Lung (tissue), 12 donors: Measurements from ENCODE around the gene SOX30. TPM values are rescaled to one million over a fixed set of nuclear protein-coding genes. Genes with fewer than 3 reads are reported as not detected.

Experiments used
- ATAC-seq: fragments of 200-7000 bp; cut with Tn5 transposase; one replicate; pipeline ENCODE4 v1.9.1; 2020; ENCODE audit warnings: moderate number of reproducible peaks; ENCODE audit not compliant: insufficient read depth, low FRiP score
- DNase-seq, 3 donors: peaks; one replicate each; pipeline ENCODE4 v3.0.0-alpha.2; 2013 to 2017
- H3K27ac ChIP-seq, 2 donors: one replicate each; pipeline ENCODE4 v1.5.1; 2013; ENCODE audit warnings: mild to moderate bottlenecking in 2 of 2, moderate library complexity in 2 of 2, control low read depth in 1 of 2, inconsistent platforms in 1 of 2, low read depth in 1 of 2, low read length in 1 of 2
- H3K27me3 ChIP-seq, 3 donors: one replicate each; pipeline ENCODE4 v1.5.1; 2013; ENCODE audit warnings: low read length in 2 of 3; ENCODE audit not compliant: control insufficient read depth in 3 of 3, insufficient read depth in 3 of 3
- H3K36me3 ChIP-seq, 4 donors: one replicate each; pipeline ENCODE4 v1.5.1; 2013; ENCODE audit warnings: low read length in 4 of 4, mild to moderate bottlenecking in 1 of 4, moderate library complexity in 1 of 4; ENCODE audit not compliant: control insufficient read depth in 4 of 4, insufficient read depth in 4 of 4
- H3K4me1 ChIP-seq, 5 donors: one replicate each; pipeline ENCODE4 v1.5.1; 2013; ENCODE audit warnings: low read length in 5 of 5, mild to moderate bottlenecking in 2 of 5, moderate library complexity in 1 of 5; ENCODE audit not compliant: control insufficient read depth in 5 of 5, insufficient read depth in 5 of 5
- H3K4me3 ChIP-seq: one replicate; pipeline ENCODE4 v1.5.1; 2013; ENCODE audit warnings: mild to moderate bottlenecking, control low read depth, moderate library complexity
- H3K9ac ChIP-seq, 2 donors: one replicate each; pipeline ENCODE4 v1.5.1; 2013; ENCODE audit warnings: low read length in 2 of 2, control low read depth in 1 of 2; ENCODE audit not compliant: insufficient read depth in 1 of 2
- H3K9me3 ChIP-seq, 4 donors: one replicate each; pipeline ENCODE4 v1.5.1; 2013; ENCODE audit warnings: low read length in 3 of 4, mild to moderate bottlenecking in 1 of 4, moderate library complexity in 1 of 4; ENCODE audit not compliant: control insufficient read depth in 4 of 4, insufficient read depth in 3 of 4
- CTCF ChIP-seq: IDR thresholded peaks from 2 replicates; pipeline ENCODE4 v1.5.1; 2012; ENCODE audit warnings: mild to moderate bottlenecking; ENCODE audit errors: control extremely low read depth, extremely low read depth
- WGBS, 2 donors: extraction: QIAGEN DNeasy Blood & Tissue Kit; methylation state at CpG; one replicate each; pipeline ENCODE4 v1.1.7; 2013; 5-methylcytosine and 5-hydroxymethylcytosine counted together
- polyA plus RNA-seq, 2 donors: library from polyadenylated mRNA; stranded (reverse); fragments of 200-250 nt; gene quantifications; one replicate each; pipeline ENCODE4 v1.2.1, GENCODE V29; 2013
- total RNA-seq, 2 donors: library from RNA; depleted of rRNA in 1 of 2; stranded (reverse); fragments of >200 nt in 1 of 2; gene quantifications; one replicate each; pipeline ENCODE4 v1.2.1, GENCODE V29; 2014 to 2021
- donor health status: control.
- donor health status: control.
- donor health status: Bipolar disorder and iron deficiency.
- donor health status: healthy.
- donor health status: DM: yes; HTN: yes; CAD: no.

SOX30 gene
- total and polyA plus RNA-seq, 4 donors, result 0.06 to 0.43 (median 0.07) TPM; not detected in 1

GRCh38 chr5:157611571-157612476 lies 40.4 kb downstream of the SOX30 start:
- TF ChIP-seq CTCF, result no peak
- Histone ChIP-seq H3K36me3 (no peaks in the 10 kb centered on the region), H3K9me3 (no peaks in the 10 kb centered on the region), H3K9ac (no peak overlapping the region), H3K27me3 (no peaks in the 10 kb centered on the region), H3K4me1 (peaks cover 0 to 4% (median 0%) of the 10 kb centered on the region in 5 donors), H3K27ac (no peak overlapping the region), H3K4me3 (no peak overlapping the region)
- DNase-seq (no peak), ATAC-seq (no peak)
- WGBS, 2 donors, result 74 to 80% methylated on average over 10 of the region's 10 CpGs

GRCh38 chr5:157610990-157611389 lies 41.2 kb downstream of the SOX30 start:
- no peak overlapping the region for H3K4me3 ChIP-seq
- no peaks in the 10 kb centered on the region for H3K27me3 ChIP-seq
- ATAC-seq (no peak), DNase-seq (no peak)
- WGBS, 2 donors, result 79 to 90% methylated on average over 5 of the region's 5 CpGs
- no peak overlapping the region for H3K27ac ChIP-seq
- TF ChIP-seq CTCF, result no peak
- no peak overlapping the region for H3K9ac ChIP-seq
- H3K36me3 ChIP-seq, result no peaks in the 10 kb centered on the region
- peaks cover 0 to 4% (median 0%) of the 10 kb centered on the region in 5 donors for H3K4me1 ChIP-seq
- no peaks in the 10 kb centered on the region for H3K9me3 ChIP-seq

GRCh38 chr5:157608972-157609565 lies 43.2 kb downstream of the SOX30 start:
- 71 to 82% methylated on average over 8 of the region's 8 CpGs for WGBS, 2 donors

More at GRCh38 chr5:157608972-157609565, 43.2 kb downstream of the SOX30 start:
- ATAC-seq (no peak), DNase-seq (no peak)
- Histone ChIP-seq H3K9ac (no peak overlapping the region), H3K36me3 (no peaks in the 10 kb centered on the region), H3K27me3 (no peaks in the 10 kb centered on the region), H3K4me1 (peaks cover 0 to 4% (median 0%) of the 10 kb centered on the region in 5 donors), H3K27ac (no peak overlapping the region), H3K4me3 (no peak overlapping the region), H3K9me3 (no peaks in the 10 kb centered on the region)
- no peak for TF ChIP-seq CTCF
